HepG2 (cell line): ENCODE measurements around the gene TTC39B. TPM values are rescaled to one million over a fixed set of nuclear protein-coding genes. Genes with fewer than 3 reads are reported as not detected.

Experiments used
- ERF ChIP-seq: IDR thresholded peaks from 2 replicates; pipeline ENCODE4 v1.6.1; 2018; ENCODE audit warnings: missing biosample characterization, missing genetic modification reagents
- EZH2 ChIP-seq: conservative IDR thresholded peaks from 2 replicates; pipeline ENCODE4 v1.6.1; 2012; ENCODE audit warnings: mild to moderate bottlenecking, low read depth, low read length, moderate library complexity
- FLYWCH1 ChIP-seq: sonication (generic); formaldehyde crosslinking; IDR thresholded peaks from 2 replicates; pipeline ENCODE4 v1.8.1; 2023; ENCODE audit warnings: mild to moderate bottlenecking, missing genetic modification reagents
- FOXP4 ChIP-seq: sonication (generic); formaldehyde crosslinking; IDR thresholded peaks from 2 replicates; pipeline ENCODE4 v1.4.0; 2020; ENCODE audit warnings: missing genetic modification reagents
- GABPB1 ChIP-seq: IDR thresholded peaks from 2 replicates; pipeline ENCODE4 v1.6.1; 2016; ENCODE audit warnings: mild to moderate bottlenecking, missing genetic modification reagents, moderate library complexity, missing compliant biosample characterization
- SMARCE1 ChIP-seq: fragments of 450-650 bp; IDR thresholded peaks from 2 replicates; pipeline ENCODE4 v1.6.1; 2017; ENCODE audit warnings: borderline replicate concordance
- SRSF9 ChIP-seq: fragments of 200-400 bp; formaldehyde crosslinking; IDR thresholded peaks from 2 replicates; pipeline ENCODE4 v1.6.1; 2018; ENCODE audit warnings: borderline replicate concordance, mild to moderate bottlenecking, low read depth, low read length; ENCODE audit not compliant: insufficient read depth, poor library complexity, severe bottlenecking
- ZBTB43 ChIP-seq: sonication (generic); formaldehyde crosslinking; conservative IDR thresholded peaks from 2 replicates; pipeline ENCODE4 v1.4.0; 2020; ENCODE audit warnings: missing genetic modification reagents
- ZNF280D ChIP-seq: sonication (generic); formaldehyde crosslinking; IDR thresholded peaks from 2 replicates; pipeline ENCODE4 v1.5.1; 2020; ENCODE audit warnings: mild to moderate bottlenecking, missing genetic modification reagents
- ZNF331 ChIP-seq: sonication (generic); formaldehyde crosslinking; IDR thresholded peaks from 2 replicates; pipeline ENCODE4 v1.4.0; 2020; ENCODE audit warnings: missing genetic modification reagents
- ZNF431 ChIP-seq: sonication (generic); formaldehyde crosslinking; IDR thresholded peaks from 2 replicates; pipeline ENCODE4 v1.9.0; 2022; ENCODE audit warnings: missing genetic modification reagents, low read depth, mild to moderate bottlenecking, borderline replicate concordance
- ZNF468 ChIP-seq: sonication (generic); formaldehyde crosslinking; IDR thresholded peaks from 2 replicates; pipeline ENCODE4 v1.8.0; 2022; ENCODE audit warnings: mild to moderate bottlenecking, moderate library complexity, missing genetic modification reagents
- ZNF766 ChIP-seq: sonication (generic); formaldehyde crosslinking; IDR thresholded peaks from 2 replicates; pipeline ENCODE4 v1.5.0; 2020; ENCODE audit warnings: missing genetic modification reagents, borderline replicate concordance
- polyA plus RNA-seq, 8 experiments: library from polyadenylated mRNA; depleted of rRNA in 3 of 8; stranded (reverse) in 7 of 8; unstranded in 1 of 8; fragments of >200 nt; fragmentation: Illumina TruSeq in 4 of 8; extraction: Trizol in 4 of 8; gene quantifications; 2 replicates each; pipeline versions ENCODE4 v1.2.1 to v1.2.3, GENCODE V29; 2011 to 2016; ENCODE audit warnings: low read depth in 4 of 8, missing spikeins in 1 of 8, mixed read lengths in 1 of 8; ENCODE audit not compliant: insufficient read depth in 1 of 8
- total RNA-seq, 5 experiments: library from RNA; depleted of rRNA; stranded (reverse); fragments of >200 nt; fragmentation: Illumina TruSeq; extraction: Trizol; gene quantifications; 2 replicates each; pipeline ENCODE4 v1.2.3, GENCODE V29; 2016; ENCODE audit warnings: low read depth in 1 of 5
- TF ChIP-seq, protein P1 (sequence below): sonication (generic); formaldehyde crosslinking; IDR thresholded peaks from 2 replicates; pipeline ENCODE4; 2020; ENCODE audit warnings: missing genetic modification reagents, mild to moderate bottlenecking, borderline replicate concordance
- TF ChIP-seq, protein P2 (sequence below): sonication (generic); formaldehyde crosslinking; IDR thresholded peaks from 2 replicates; pipeline ENCODE4 v1.8.1; 2022; ENCODE audit warnings: low read depth, mild to moderate bottlenecking, missing genetic modification reagents

TTC39B gene
- total and polyA plus RNA-seq, 2 of the 13 experiments (the other 11 are each of a cell fraction or from before 2014, with no cell fraction given), result 14.3 to 19.4 TPM

- TF ChIP-seq EZH2 (no peak), ZNF331 (CRISPR knock-in tag) (peak; percentile 9; the same call in 1 of the 2 replicates), GABPB1 (peak; percentile 84; the same call in 1 of the 2 replicates), SMARCE1 (no peak), ZNF766 (peak; percentile 62; the same call in 1 of the 2 replicates), ZBTB43 (peak; percentile 9; the same call in 1 of the 2 replicates), FLYWCH1 (CRISPR knock-in tag) (no peak), ERF (peak; percentile 43; the same call in 1 of the 2 replicates), ZNF431 (no peak), FOXP4 (CRISPR knock-in tag) (0 out of 2 replicates have a peak, but pooled peaks have one; percentile 20), ZNF280D (CRISPR knock-in tag) (0 out of 2 replicates have a peak, but pooled peaks have one; percentile 24), SRSF9 (no peak), ZNF468 (no peak)
- TF ChIP-seq, protein P1, sequence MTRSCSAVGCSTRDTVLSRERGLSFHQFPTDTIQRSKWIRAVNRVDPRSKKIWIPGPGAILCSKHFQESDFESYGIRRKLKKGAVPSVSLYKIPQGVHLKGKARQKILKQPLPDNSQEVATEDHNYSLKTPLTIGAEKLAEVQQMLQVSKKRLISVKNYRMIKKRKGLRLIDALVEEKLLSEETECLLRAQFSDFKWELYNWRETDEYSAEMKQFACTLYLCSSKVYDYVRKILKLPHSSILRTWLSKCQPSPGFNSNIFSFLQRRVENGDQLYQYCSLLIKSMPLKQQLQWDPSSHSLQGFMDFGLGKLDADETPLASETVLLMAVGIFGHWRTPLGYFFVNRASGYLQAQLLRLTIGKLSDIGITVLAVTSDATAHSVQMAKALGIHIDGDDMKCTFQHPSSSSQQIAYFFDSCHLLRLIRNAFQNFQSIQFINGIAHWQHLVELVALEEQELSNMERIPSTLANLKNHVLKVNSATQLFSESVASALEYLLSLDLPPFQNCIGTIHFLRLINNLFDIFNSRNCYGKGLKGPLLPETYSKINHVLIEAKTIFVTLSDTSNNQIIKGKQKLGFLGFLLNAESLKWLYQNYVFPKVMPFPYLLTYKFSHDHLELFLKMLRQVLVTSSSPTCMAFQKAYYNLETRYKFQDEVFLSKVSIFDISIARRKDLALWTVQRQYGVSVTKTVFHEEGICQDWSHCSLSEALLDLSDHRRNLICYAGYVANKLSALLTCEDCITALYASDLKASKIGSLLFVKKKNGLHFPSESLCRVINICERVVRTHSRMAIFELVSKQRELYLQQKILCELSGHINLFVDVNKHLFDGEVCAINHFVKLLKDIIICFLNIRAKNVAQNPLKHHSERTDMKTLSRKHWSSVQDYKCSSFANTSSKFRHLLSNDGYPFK (CRISPR knock-in tag), result peak; percentile 29; the same call in 1 of the 2 replicates
- TF ChIP-seq, protein P2, sequence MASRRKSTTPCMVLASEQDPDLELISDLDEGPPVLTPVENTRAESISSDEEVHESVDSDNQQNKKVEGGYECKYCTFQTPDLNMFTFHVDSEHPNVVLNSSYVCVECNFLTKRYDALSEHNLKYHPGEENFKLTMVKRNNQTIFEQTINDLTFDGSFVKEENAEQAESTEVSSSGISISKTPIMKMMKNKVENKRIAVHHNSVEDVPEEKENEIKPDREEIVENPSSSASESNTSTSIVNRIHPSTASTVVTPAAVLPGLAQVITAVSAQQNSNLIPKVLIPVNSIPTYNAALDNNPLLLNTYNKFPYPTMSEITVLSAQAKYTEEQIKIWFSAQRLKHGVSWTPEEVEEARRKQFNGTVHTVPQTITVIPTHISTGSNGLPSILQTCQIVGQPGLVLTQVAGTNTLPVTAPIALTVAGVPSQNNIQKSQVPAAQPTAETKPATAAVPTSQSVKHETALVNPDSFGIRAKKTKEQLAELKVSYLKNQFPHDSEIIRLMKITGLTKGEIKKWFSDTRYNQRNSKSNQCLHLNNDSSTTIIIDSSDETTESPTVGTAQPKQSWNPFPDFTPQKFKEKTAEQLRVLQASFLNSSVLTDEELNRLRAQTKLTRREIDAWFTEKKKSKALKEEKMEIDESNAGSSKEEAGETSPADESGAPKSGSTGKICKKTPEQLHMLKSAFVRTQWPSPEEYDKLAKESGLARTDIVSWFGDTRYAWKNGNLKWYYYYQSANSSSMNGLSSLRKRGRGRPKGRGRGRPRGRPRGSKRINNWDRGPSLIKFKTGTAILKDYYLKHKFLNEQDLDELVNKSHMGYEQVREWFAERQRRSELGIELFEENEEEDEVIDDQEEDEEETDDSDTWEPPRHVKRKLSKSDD (CRISPR knock-in tag), result 0 out of 2 replicates have a peak, but pooled peaks have one; percentile 18
Observed at GRCh38 chr9:15306757-15307522, at the start of gene TTC39B (continued).
